Measurements from ENCODE around the gene SUFU.
A peak's percentile ranks its signal among the peaks of the same experiment; 100 is the strongest.
"Not testable (repeated sequence)": the region's sequence is repeated elsewhere in the genome, so short reads cannot be mapped to it uniquely, and the experiment has no call there.

Gene SUFU

DNA sequence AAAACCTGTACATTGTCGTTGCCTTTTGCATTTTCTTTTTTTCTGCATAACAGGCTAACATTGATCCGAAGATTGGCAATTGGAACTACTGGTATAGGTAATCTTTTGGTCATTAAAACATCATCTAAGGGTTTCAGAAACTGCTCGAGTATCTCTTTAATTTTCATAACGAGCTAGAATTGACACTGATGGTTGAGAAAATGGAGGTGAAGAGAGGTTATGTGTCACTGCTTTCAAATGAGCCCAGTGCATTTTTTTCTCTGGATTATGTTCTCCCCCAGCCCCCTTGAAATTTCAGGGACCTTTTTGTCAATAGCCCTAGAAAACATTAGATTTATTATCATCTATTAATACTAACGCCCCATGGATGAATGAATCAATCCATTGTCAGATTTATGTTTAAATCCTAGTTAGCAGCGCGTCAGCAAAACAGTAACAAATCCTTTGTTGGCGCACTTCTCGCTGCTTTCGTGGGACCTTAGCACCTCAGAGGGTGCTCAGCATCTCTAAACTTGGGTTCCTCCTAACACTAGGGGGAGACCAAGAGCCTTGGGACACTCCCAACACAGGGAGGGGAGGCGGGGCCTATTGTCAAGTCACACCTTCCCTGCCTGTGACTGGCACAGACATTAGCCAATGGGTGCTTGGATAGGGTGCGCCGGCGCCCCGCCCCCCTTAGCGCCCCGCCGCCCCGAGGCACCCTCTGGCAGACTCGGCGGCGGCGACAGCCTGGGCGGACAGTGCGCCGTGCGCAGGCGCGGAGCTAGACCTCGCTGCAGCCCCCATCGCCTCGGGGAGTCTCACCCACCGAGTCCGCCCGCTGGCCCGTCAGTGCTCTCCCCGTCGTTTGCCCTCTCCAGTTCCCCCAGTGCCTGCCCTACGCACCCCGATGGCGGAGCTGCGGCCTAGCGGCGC is at the start of gene SUFU:
Gene SUFU (plus strand): TSS at position 709 of the 915 bp plus-strand sequence. CDS start 181 bp downstream, at position 890.
- peak; percentile 98 for DNase-seq

DNA sequence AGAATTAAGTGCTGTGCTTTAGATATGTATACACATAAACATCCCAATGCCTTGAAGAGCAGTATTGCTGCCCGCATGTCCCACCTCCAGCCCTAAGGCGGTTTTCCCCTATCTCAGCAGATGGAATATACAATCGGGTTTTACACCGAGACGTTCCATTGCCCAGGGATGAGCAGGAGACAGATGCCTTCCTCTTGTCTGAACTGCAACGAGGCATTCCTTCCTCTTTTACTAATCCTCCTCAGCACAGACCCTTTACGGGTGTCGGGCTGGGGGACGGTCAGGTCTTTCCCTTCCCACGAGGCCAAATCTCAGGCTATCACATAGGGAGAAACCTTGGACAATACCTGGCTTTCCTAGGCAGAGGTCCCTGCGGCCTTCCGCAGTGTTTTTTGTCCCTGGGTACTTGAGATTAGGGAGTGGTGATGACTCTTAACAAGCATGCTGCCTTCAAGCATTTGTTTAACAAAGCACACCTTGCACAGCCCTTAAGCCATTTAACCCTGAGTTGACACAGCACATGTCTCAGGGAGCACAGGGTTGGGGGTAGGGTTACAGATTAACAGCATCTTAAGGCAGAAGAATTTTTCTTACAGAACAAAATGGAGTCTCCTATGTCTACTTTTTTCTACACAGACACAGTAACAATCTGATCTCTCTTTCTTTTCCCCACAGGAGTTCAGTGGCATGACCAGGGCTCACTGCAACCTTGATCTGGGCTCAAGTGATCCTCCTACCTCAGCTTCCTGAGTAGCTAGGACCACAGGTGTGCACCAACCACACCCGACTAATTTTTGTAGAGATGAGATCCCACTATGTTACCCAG is 48.9 kb upstream of the SUFU start:
- DNase-seq = not testable (repeated sequence)

DNA sequence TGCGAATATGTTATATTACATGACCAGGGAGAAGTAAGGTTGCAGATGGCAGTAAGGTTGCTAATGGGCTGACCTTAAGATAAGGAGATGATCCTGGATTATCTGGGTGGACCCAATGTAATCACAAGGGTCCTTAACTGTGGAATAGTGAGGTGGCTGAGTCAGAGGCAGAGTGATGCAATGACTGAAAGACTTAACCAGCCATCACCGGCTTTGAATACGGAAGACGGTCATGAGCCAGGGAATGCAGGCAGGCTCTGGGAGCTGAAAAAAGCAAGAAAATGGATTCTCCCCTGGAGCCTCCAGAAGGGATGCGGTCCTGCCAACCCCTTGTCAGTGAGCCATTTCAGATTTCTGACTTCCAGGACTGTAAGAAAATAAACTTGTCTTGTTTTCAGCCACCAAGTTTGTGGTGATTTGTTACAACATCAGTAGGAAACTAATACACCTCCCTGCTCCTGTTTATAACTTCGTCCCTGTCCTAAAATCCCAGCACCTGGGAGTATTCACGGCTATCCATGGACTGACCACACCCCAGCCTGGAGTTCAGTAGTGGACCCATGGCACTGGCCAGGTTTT is 47.8 kb upstream of the SUFU start:
- no peak for DNase-seq

DNA sequence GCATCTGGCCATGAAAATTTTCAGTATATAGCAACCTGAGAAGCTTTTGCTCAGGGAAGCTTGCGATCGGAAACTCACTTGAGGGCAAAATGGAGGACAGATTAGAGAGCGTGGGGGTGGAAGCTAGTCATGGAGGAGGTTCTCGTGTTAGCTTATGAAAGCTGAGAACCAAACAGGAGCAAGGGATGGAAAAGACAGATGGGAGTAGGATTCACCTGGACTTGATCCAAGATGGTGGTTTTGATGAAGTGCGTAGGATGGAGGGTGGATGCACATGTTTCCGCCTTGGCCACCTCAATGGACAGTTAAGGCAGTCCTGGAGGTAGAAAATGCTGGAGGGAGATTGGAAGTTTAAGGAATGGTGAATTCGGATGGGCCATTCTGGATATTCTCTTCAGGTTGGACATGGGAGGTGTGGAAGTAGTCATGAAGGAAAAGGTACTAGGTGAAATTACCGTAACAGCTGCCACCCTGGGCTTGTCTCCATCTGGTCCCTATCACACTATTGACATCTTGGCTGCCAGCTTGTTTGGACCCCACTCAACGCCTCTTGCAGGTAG is 46.1 kb upstream of the SUFU start:
- no peak for DNase-seq

DNA sequence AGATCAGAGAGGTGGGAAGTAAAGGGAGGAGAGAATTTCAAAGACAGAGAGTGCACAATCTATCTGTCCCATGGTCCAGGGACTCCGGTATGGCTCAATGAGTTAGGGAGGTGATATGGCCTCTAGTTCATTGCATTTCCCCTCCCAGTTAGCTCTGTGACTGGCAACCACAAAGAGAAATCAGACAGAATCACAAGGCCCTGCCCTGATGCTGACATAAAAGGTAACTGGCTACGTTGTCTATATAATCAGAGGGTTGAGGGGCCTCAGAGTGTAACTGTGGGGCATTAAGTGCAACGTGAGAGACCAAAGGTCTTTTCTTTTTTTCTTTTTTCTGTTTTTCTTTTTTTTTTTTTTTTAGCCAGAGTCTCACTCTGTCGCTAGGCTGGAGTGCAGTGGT is 45.1 kb upstream of the SUFU start:
- DNase-seq = no peak

DNA sequence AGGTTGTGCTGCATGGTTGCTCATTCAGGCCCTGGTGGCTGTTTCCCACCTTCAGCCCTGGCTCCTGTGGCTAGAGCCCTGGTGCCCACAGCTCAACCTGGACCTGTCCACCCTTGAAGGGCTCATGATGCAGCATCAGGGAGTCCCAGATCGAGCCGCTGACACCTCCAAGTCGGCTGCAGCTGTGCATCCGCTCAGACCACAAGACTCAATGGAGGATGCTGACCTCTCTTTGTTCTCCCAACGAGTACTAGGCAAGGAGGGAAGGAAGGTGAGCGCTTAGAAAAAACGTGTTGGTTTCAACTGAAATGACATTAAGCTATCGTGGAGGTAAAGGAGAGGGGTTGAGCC is 43.0 kb upstream of the SUFU start:
- no peak for DNase-seq

DNA sequence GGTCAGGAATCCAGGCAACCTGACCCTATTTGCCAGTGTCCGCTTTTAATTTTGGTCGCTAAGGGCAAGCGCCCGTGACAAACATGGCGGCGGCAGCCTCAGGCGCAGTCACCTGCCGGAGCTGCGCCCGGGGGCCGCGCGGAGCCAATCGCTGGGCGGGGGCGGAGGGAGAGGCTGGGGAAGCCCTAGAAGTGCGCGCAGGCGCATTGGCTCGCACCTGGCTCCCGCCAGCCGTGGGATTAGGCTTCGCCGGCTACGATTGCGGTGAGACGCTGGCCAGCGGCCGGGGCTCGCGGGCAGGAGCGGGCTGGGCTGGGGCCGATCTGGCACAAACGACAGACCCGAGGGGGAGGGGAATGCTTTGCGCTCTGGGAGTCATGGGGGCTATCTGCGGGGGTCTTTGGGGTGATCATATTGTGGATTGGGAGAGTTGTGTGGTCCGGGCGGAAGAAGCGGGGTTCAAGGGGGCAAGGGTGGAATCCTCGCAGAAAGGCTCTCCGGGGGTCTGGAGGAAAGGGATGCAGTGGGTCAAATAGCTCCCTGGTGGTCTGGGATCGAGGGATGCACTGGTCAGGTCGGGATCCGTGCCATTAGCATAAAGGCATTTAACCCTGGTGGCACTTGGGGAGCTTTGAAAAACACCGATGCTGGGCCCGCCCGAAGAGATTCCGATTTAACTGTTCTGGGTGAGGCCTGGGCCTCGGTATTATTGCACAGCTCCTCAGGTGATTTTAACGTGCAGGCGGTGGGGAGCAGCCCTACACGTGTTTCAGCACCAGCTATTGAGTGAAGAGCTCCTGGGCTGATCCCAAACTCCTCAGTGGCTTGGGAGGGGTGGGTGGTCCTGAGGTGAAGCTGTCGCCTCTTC is 42.4 kb upstream of the SUFU start:
- peak; percentile 89 for DNase-seq

DNA sequence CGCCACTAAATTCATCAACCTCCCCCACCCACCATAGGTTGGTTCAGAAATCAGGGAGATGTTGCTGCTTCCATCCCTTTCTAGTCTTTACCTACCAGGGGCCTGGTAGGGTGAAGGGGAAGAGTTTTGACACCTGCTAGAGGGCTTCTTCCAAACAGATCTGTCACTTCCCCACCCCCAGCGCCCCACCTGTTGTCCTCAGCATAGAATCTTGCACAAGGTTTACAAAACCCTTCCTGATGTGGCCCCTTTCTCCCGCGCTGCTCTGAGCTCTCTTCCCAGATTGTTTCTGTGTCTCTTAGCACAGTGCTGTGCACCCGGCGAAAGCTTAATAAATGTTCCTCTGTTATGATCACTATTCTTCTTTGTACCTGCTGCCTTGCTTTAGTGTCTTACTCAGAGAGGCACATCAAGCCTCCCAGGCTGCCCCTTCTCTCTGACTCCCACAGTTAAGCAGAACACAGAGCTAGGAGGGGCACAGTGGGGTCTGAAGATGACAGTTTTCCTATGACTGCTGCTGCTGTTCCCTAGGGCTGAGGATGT is 41.2 kb upstream of the SUFU start:
- no peak for DNase-seq

DNA sequence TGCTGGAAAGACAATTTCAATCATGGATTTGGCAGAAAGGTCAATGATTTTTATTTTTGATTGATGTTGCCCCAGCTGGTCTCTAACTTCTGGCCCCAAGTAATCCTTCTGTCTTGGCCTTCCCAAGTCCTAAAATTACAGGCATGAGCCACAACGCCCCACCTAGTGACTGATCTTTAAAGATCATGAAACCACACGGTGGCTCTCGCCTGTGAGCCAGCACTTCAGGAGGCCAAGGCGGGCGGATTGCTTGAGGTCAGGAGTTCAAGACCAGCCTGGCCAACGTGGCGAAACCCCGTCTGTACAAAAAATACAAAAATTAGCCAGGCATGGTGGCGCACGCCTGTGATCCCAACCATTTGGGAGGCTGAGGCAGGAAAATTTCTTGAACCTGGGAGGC is 39.8 kb upstream of the SUFU start:
- DNase-seq = no peak

DNA sequence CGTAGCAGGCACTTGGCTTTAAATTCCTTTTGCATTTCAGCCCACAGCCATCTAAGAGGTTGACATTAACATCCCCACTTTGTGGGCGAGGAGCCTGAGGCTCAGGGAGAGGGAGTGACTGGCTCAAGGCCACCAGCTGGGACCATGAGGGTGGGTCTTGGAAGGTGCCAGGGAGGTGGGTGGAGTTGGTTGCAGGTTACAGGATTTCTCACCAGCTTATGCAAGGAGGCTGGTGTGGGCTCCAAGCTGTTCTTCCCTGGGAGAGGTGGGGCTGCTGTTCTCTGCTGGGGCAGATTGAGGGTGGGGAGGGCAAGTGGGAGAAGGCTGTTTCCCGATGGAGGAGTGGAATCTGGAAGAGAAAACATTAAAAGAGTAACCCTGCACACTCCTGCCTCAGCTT is 38.3 kb upstream of the SUFU start:
- no peak for DNase-seq

DNA sequence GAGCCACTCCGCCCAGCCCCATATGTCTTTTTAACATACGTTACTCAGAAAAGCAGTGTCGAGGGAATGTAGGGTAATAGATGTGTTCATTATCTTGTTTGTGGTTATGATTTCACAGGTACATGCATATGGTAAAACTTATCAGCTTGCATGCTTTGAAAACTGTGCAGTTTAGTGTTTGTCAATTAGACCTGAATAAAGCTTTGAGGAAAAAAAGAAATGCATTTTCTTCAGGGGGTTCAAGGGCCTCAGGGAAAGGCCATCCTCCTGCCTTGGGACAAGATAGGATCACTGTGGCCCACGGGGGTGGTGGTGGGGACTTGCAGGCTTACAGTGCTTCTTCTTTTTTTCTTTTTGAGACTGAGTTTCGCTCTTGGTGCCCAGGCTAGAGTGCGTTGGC is 36.5 kb upstream of the SUFU start:
- no peak for DNase-seq

DNA sequence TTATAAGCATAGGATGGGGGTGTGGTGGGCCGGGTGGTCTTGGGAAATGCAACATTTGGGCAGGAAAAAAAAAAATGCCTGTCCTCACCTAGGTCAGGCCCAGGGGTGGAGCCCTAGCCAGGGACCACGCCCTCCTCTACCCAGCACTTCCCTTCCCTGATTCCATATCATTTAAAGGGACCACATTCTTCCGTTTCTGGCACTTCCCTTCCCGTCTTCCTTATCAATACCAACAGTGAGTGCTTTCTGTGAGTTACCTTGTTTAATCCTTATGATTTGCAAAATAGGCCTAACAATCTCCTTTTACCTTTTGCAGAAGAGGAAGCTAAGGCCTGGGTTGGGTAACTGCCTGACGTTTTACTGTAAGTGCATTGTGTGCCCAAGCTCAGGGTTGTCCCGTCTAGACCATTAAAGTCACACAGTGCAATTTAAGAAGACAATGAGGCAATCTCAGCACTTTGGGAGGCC is 35.8 kb upstream of the SUFU start:
- no peak for DNase-seq

DNA sequence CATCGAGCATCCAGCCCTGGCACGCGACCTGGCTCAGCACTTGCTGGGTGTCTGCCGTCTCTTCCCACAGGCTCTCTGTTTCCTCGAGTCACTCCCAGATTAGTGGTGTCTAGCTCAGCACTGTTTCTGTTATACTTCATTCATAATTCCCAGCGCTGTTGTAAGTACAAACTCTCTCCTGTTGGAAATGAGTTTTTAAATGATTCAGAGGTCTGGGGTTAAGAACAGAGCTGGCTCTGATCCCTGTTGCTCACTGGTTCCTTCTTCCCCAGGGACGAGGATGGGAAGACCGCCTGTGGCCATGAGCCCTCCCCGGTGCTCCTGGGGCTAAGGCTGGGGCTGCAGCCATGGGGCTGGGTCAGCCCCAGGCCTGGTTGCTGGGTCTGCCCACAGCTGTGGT is 35.1 kb upstream of the SUFU start:
- DNase-seq = no peak

DNA sequence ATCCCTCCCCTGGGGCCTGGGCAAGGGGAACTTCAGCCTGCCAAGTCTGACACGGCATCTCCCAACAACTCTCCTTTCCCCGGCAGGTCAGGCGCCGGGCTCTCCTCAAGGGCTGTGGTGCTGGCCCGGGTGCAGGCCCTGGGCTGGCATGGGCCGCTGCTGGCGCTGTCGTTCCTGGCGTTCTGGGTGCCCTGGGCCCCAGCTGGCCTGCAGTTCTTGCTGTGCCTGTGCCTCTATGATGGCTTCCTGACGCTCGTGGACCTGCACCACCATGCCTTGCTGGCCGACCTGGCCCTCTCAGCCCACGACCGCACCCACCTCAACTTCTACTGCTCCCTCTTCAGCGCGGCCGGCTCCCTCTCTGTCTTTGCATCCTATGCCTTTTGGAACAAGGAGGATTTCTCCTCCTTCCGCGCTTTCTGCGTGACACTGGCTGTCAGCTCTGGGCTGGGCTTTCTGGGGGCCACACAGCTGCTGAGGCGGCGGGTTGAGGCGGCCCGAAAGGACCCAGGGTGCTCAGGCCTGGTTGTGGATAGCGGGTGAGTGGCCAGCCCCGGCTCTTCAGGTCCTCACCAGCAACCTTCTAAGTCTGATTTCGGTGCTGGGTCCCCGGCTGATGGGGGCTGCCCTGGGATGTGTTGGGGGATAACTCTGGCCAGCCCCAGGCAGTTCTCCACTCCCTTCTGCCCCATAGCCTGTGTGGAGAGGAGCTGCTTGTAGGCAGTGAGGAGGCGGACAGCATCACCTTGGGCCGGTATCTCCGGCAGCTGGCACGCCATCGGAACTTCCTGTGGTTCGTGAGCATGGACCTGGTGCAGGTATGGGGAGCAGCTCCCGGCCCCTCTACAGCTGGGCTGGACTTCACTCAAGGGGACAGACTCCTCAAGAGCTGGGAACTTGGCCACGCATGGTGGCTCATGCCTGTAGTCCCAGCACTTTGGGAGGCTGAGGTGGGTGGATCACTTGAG is 32.9 kb upstream of the SUFU start:
- DNase-seq = no peak

DNA sequence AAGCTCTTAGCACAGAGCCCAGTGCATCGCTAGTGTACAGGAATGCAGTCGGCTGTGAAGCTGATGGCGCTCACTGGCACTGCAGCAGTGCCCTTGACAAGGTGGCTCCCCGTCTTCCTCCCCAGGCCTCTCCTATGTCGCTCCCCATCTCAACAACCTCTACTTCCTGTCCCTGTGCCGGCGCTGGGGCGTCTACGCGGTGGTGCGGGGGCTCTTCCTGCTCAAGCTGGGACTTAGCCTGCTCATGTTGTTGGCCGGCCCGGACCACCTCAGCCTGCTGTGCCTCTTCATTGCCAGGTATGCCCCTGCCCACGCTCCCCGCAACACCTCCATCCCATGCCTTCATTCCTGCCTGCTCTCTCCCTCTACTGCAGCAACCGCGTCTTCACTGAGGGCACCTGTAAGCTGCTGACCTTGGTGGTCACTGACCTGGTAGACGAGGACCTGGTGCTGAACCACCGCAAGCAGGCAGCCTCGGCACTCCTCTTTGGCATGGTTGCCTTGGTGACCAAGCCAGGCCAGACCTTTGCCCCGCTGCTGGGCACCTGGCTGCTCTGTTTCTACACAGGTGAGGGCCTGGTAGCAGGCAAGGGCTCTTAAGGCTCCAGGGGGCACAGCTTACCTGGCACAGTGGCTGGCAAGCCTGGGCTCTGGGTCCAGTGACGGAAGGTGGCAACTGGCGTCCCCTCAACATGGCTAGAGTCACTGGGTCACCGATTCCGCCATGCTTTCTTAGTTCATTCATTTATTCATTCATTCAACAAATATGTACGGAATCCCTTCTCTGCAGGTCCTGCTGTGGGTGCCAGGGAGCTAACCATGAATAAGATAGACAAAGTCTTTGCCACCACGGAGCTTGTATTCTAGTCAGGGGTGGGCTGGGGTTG is 30.1 kb upstream of the SUFU start:
- DNase-seq = no peak

DNA sequence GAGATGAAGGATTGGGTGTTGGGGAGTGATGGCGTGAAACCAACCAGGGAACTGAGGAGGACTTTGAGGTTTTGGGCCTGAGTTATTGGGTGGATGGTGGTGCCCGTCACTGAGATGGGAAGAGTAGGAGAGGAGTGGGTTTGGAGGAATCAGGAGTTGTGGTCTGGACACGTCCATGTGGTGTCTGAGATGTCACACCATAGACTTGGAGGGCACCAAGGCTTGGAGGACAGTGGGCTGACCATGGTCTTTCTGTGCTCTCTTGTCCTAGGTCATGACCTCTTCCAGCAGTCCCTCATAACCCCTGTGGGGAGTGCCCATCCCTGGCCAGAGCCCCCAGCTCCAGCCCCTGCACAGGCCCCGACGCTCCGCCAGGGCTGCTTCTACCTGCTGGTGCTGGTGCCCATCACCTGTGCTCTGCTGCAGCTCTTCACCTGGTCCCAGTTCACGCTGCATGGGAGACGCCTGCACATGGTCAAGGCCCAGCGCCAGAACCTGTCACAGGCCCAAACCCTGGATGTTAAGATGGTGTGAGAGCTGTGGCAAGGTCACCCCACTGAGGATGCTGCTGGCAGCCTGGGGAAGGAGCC is 28.2 kb upstream of the SUFU start:
- DNase-seq = no peak

DNA sequence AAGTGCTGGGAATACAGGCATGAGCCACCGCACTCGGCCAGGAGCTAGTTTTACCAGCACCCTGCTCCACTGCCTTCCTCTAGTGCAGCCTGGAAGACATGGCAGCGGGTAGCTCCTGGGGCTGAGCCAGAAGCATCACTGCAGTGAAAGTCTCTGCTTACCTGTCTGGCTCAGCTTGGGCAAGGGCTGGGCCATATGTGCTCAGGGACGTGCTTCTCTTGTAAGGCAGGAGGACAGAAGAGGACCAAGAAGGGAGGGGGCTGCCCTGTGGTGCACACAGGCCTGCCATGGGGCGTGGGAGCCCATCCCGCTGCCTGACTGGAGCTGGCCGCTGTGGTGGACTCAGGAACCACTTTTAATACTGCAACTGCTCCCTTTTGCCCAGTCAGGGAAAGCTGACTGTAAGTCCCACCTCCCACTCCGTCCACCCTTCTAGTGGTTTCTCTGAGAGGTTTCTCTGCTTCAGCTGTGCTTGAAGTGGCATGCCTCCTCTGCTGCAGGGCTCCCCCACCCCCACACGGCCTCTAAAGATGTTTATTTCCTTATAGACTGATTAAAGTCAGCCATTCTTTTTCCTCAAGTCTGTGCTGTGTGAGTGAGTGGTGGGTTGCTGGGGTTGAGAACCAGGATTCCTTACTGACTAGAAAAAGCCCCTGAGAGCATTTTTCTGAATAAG is 27.2 kb upstream of the SUFU start:
- no peak for DNase-seq

DNA sequence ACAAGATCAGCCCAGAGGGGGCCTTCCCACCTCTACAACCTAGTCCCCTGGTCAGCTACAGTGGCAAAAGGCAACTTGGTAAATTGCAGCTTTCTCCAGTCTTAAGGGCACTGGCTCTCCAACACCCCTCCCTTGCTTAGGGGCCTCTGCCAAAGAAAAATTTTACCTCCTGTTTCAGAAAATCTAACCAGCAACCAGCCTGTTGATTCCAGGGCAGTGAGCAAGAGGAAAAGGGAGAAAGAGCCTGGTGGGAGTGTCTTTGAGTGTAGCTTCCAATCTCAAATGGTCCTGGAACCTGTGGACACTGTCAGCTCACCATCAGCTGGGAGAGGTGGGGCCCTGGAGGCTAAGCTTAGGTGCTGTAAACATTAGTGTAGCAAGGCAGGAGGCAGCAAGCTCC is 24.1 kb upstream of the SUFU start:
- no peak for DNase-seq

DNA sequence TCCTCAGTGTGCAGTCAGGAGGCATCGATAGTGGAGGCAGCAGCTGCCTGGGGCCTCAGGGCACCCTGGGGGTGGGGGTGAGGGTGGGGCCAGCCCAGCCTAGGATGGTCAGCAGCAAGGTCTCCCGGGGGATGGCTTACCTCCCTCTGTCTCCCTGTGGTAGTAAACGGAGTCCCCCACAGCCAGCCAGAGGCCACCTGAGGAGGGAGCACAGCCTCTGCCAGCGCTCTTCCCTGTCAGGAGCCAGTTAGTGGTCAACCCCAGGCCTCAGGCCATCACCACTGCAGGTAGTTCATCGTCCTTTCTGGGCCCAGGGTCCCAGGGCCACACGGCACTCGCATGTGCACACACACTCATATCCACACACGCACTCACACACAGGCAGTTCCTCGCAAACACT is 23.4 kb upstream of the SUFU start:
- no peak for DNase-seq

All from activated T-cell treated with anti-CD3 and anti-CD28 coated beads for 4 hours (primary cell).